HCT116 (cell line): ENCODE results near the gene AGAP1. TPM values are rescaled to one million over a fixed set of nuclear protein-coding genes. Genes with fewer than 3 reads are reported as not detected.

Experiments used
- ATAC-seq: fragments of 200-7000 bp; cut with Tn5 transposase; 2 replicates; pipeline ENCODE4 v1.9.1; 2020; ENCODE audit warnings: mild to moderate bottlenecking, moderate library complexity
- BruUV-seq: library from RNA; stranded (reverse); fragments of 400-500 nt; replicated peaks from 2 replicates; lab custom pipeline; 2021; lab: Mats Ljungman, UMichigan
- CTCF ChIA-PET: fragments of 300-600 bp; sonication (Branson Sonifier 250); formaldehyde crosslinking; loops from one replicate; lab custom pipeline; 2021; ENCODE audit warnings: antibody characterized with exemption; lab: Charles Lee
- POLR2A ChIA-PET: fragments of 300-600, 350-600 bp; sonication (Branson Sonifier 250); formaldehyde crosslinking; loops from one replicate; lab custom pipeline; 2021; ENCODE audit warnings: antibody characterized with exemption; lab: Charles Lee
- RAD21 ChIA-PET, 2 experiments: fragments of 300-600 bp; sonication (Branson Sonifier 250); formaldehyde crosslinking; loops; one replicate each; lab custom pipeline; 2023; ENCODE audit warnings: low total read pairs in 2 of 2; ENCODE audit not compliant: uncharacterized antibody in 2 of 2, unreplicated experiment in 2 of 2, low non-redundant PET in 1 of 2; lab: Charles Lee
- DNase-seq: peaks from one replicate; pipeline ENCODE4 v3.0.0-alpha.2; 2010; ENCODE audit warnings: low read depth, low spot score
- H2AFZ ChIP-seq: fragments of 200-600 bp; shearing (Covaris generic), sonication (generic); 2 replicates; pipeline ENCODE4 v1.6.1; 2017; ENCODE audit warnings: low read depth, mixed run types, mixed read lengths, antibody characterized with exemption, low read length; ENCODE audit not compliant: poor library complexity, severe bottlenecking
- H3K27ac ChIP-seq: 2 replicates; pipeline ENCODE4 v1.5.1; 2012; ENCODE audit warnings: low read depth, low read length
- H3K27me3 ChIP-seq: fragments of 200-600 bp; sonication (generic); 2 replicates; pipeline ENCODE4 v1.6.1; 2016; ENCODE audit warnings: mixed run types, low read length, mixed read lengths; ENCODE audit not compliant: insufficient read depth
- H3K36me3 ChIP-seq, 2 experiments: fragments of 200-500 bp in 1 of 2; fragments of 200-600 bp in 1 of 2; sonication (Bioruptor generic) in 1 of 2; sonication (generic) in 1 of 2; 2 replicates each; pipeline versions ENCODE4 v1.5.1 to v1.6.1; 2014 to 2016; ENCODE audit warnings: low read length in 2 of 2, inconsistent platforms in 1 of 2, mixed read lengths in 1 of 2, mixed run types in 1 of 2; ENCODE audit not compliant: insufficient read depth in 2 of 2, control insufficient read depth in 1 of 2
- H3K4me1 ChIP-seq, 2 experiments: fragments of 200-600 bp in 1 of 2; sonication (generic) in 1 of 2; 2 replicates each; pipeline versions ENCODE4 v1.5.1 to v1.6.1; 2012 to 2017; ENCODE audit warnings: low read length in 2 of 2, inconsistent platforms in 1 of 2, mild to moderate bottlenecking in 1 of 2, mixed read lengths in 1 of 2, mixed run types in 1 of 2, moderate library complexity in 1 of 2; ENCODE audit not compliant: insufficient read depth in 2 of 2, control insufficient read depth in 1 of 2
- H3K4me2 ChIP-seq: fragments of 200-600 bp; sonication (generic); 2 replicates; pipeline ENCODE4 v1.6.1; 2017; ENCODE audit warnings: mixed run types, low read length, mixed read lengths
- H3K4me3 ChIP-seq, 2 experiments: fragments of 200-600 bp in 1 of 2; sonication (generic) in 1 of 2; replicated peaks in 1 of 2; 2 replicates each; pipeline ENCODE4 v1.5.1; 2011 to 2016; ENCODE audit warnings: low read length in 2 of 2, control low read depth in 1 of 2, low read depth in 1 of 2, mild to moderate bottlenecking in 1 of 2, mixed read lengths in 1 of 2, mixed run types in 1 of 2
- H3K79me2 ChIP-seq: fragments of 200-600 bp; sonication (generic); 2 replicates; pipeline ENCODE4 v1.6.1; 2017; ENCODE audit warnings: mild to moderate bottlenecking, mixed run types, low read length, moderate library complexity, mixed read lengths; ENCODE audit not compliant: insufficient read depth
- H3K9ac ChIP-seq: fragments of 200-600 bp; sonication (generic); 2 replicates; pipeline ENCODE4 v1.6.1; 2016; ENCODE audit warnings: low read length, mixed read lengths
- H3K9me2 ChIP-seq: fragments of 200-600 bp; sonication (generic), shearing (Covaris generic); 2 replicates; pipeline ENCODE4 v1.6.1; 2017; ENCODE audit warnings: mixed run types, mild to moderate bottlenecking, moderate library complexity; ENCODE audit not compliant: insufficient read depth
- H3K9me3 ChIP-seq, 2 experiments: fragments of 200-500 bp in 1 of 2; fragments of 200-600 bp in 1 of 2; sonication (Bioruptor generic) in 1 of 2; sonication (generic) in 1 of 2; 2 replicates each; pipeline ENCODE4 v1.6.1; 2014 to 2017; ENCODE audit warnings: low read length in 2 of 2, mixed read lengths in 2 of 2, inconsistent platforms in 1 of 2, low read depth in 1 of 2, mild to moderate bottlenecking in 1 of 2, mixed run types in 1 of 2, moderate library complexity in 1 of 2; ENCODE audit not compliant: control insufficient read depth in 1 of 2, insufficient read depth in 1 of 2
- H4K20me1 ChIP-seq: fragments of 200-600 bp; sonication (generic), shearing (Covaris generic); 2 replicates; pipeline ENCODE4 v1.6.1; 2017; ENCODE audit warnings: mixed run types, mild to moderate bottlenecking, moderate library complexity; ENCODE audit not compliant: insufficient read depth
- CBX3 ChIP-seq: IDR thresholded peaks from 2 replicates; pipeline ENCODE4 v1.6.1; 2012; ENCODE audit warnings: low read depth
- CTCF ChIP-seq, 3 experiments: fragments of 200-600 bp in 1 of 3; sonication (generic) in 1 of 3; IDR thresholded peaks in 2 of 3; conservative IDR thresholded peaks in 1 of 3; 2 replicates each; pipeline ENCODE4 v1.5.1; 2012 to 2017; ENCODE audit warnings: low read depth in 2 of 3, low read length in 2 of 3, antibody characterized with exemption in 1 of 3, borderline replicate concordance in 1 of 3, control low read depth in 1 of 3, mild to moderate bottlenecking in 1 of 3, mixed read lengths in 1 of 3, mixed run types in 1 of 3, moderate library complexity in 1 of 3; ENCODE audit not compliant: insufficient read depth in 1 of 3
- EGR1 ChIP-seq: IDR thresholded peaks from 2 replicates; pipeline ENCODE4 v1.6.1; 2012; ENCODE audit warnings: low read depth
- EZH2 ChIP-seq: fragments of 200-600 bp; sonication (generic); IDR thresholded peaks from 2 replicates; pipeline ENCODE4 v1.6.1; 2017; ENCODE audit warnings: antibody characterized with exemption, mixed run types
- EZH2phosphoT487 ChIP-seq: fragments of 200-600 bp; IDR thresholded peaks from 2 replicates; pipeline ENCODE4 v1.6.1; 2018; ENCODE audit warnings: antibody characterized with exemption, borderline replicate concordance
- FOSL1 ChIP-seq: IDR thresholded peaks from 2 replicates; pipeline ENCODE4 v1.6.1; 2012; ENCODE audit warnings: low read depth
- JUND ChIP-seq: IDR thresholded peaks from 2 replicates; pipeline ENCODE4 v1.6.1; 2012
- MAX ChIP-seq: IDR thresholded peaks from 2 replicates; pipeline ENCODE4 v1.6.1; 2012
- POLR2A ChIP-seq: IDR thresholded peaks from 2 replicates; pipeline ENCODE4 v1.7.0; 2011; ENCODE audit warnings: borderline replicate concordance; ENCODE audit not compliant: insufficient read depth, insufficient read length; ENCODE audit errors: extremely low read depth
- POLR2AphosphoS5 ChIP-seq: IDR thresholded peaks from 2 replicates; pipeline ENCODE4 v1.6.1; 2011; ENCODE audit warnings: mild to moderate bottlenecking, low read depth, low read length, moderate library complexity
- RAD21 ChIP-seq: IDR thresholded peaks from 2 replicates; pipeline ENCODE4 v1.6.1; 2012; ENCODE audit warnings: low read depth, mild to moderate bottlenecking
- REST ChIP-seq: IDR thresholded peaks from 2 replicates; pipeline ENCODE4 v1.6.1; 2012; ENCODE audit warnings: low read depth
- SIN3A ChIP-seq: IDR thresholded peaks from 2 replicates; pipeline ENCODE4 v1.6.1; 2012; ENCODE audit warnings: low read depth
- SP1 ChIP-seq: IDR thresholded peaks from 2 replicates; pipeline ENCODE4 v1.6.1; 2012; ENCODE audit warnings: low read depth
- TCF7L2 ChIP-seq: IDR thresholded peaks from 2 replicates; pipeline ENCODE4 v1.7.0; 2011; ENCODE audit warnings: borderline replicate concordance, inconsistent platforms; ENCODE audit not compliant: insufficient read depth, insufficient read length; ENCODE audit errors: extremely low read depth
- YY1 ChIP-seq: IDR thresholded peaks from 2 replicates; pipeline ENCODE4 v1.6.1; 2011; ENCODE audit warnings: low read length, low read depth, moderate library complexity, mild to moderate bottlenecking; ENCODE audit not compliant: insufficient replicate concordance; ENCODE audit errors: extremely low read depth
- ZFX ChIP-seq: fragments of 450-650 bp; IDR thresholded peaks from 2 replicates; pipeline ENCODE4 v1.6.1; 2017
- intact Hi-C: fragments of 100-400 bp; cut with micrococcal nuclease; formaldehyde crosslinking; loops from 2 replicates; pipeline ENCODE4 v1.10.0; 2022
- total RNA-seq: library from RNA; stranded (reverse); gene quantifications from one replicate; pipeline ENCODE4 v1.2.1, GENCODE V29; 2021; ENCODE audit not compliant: unreplicated experiment

AGAP1 gene
- total RNA-seq, 1 experiment from 2014 or later, result 43.8 TPM

- intact Hi-C loops, result no loop called here
- Histone ChIP-seq H3K79me2 (no peaks in the 10 kb centered on the region), H3K4me1 (no peaks in the 10 kb centered on the region), H3K9ac (no peak overlapping the region), H3K4me2 (no peak overlapping the region), H3K9me3 (no peaks in the 10 kb centered on the region), H3K36me3 (0 out of 4 replicates have a peak, but pooled peaks cover 0 to 3% of the 10 kb centered on the region in 2 experiments), H3K9me2 (no peaks in the 10 kb centered on the region), H3K4me3 (no peak overlapping the region), H4K20me1 (no peaks in the 10 kb centered on the region), H2AFZ (no peak overlapping the region), H3K27me3 (no peaks in the 10 kb centered on the region), H3K27ac (no peak overlapping the region)
- DNase-seq, result no peak
- ChIA-PET RAD21 (interaction anchor here in 1 of 2 experiments (0.6 kb wide), 1 partner anchor 153 kb away, joined by 5 read pairs; no protein-coding TSS in a partner anchor), CTCF (no interaction called here), POLR2A (no interaction called here)
- BruUV-seq, result no TSS peak
- no peak for TF ChIP-seq JUND
- TF ChIP-seq EGR1, result no peak
- TF ChIP-seq SP1, result no peak
- TF ChIP-seq EZH2, result no peak
- no peak for TF ChIP-seq POLR2A
- no peak for ATAC-seq
Observed at GRCh38 chr2:236042087-236042486, 548.2 kb downstream of the AGAP1 start.

- Histone ChIP-seq H3K4me3 (no peak overlapping the region), H4K20me1 (no peaks in the 10 kb centered on the region), H2AFZ (no peak overlapping the region), H3K4me2 (no peak overlapping the region), H3K79me2 (no peaks in the 10 kb centered on the region), H3K9me2 (no peaks in the 10 kb centered on the region), H3K4me1 (peaks cover 0 to 3% of the 10 kb centered on the region in 2 experiments; a peak in 1 of 4 replicates), H3K36me3 (peaks cover 0 to under 1% of the 10 kb centered on the region in 2 experiments; a peak in 1 of 4 replicates), H3K27ac (no peak overlapping the region), H3K9me3 (no peaks in the 10 kb centered on the region), H3K9ac (no peak overlapping the region), H3K27me3 (no peaks in the 10 kb centered on the region)
- BruUV-seq, result no TSS peak
- DNase-seq, result no peak
- no peak for ATAC-seq
- ChIA-PET CTCF (no interaction called here), RAD21 (no interaction called here), POLR2A (no interaction called here)
- intact Hi-C loops, result no loop called here
- TF ChIP-seq TCF7L2, result no peak
- no peak for TF ChIP-seq JUND
- no peak for TF ChIP-seq EZH2phosphoT487
- no peak for TF ChIP-seq POLR2A
- no peak for TF ChIP-seq REST
- TF ChIP-seq FOSL1, result no peak
- TF ChIP-seq CBX3, result no peak
- TF ChIP-seq MAX, result no peak
- no peak for TF ChIP-seq RAD21
- TF ChIP-seq POLR2AphosphoS5, result no peak
- TF ChIP-seq ZFX, result no peak
- TF ChIP-seq YY1, result no peak
- TF ChIP-seq SIN3A, result no peak
- TF ChIP-seq CTCF (IDR thresholded peaks at IDR 0.05 in 2 of 3, conservative IDR thresholded peaks at IDR 0.05 in 1 of 3; ENCODE audit: borderline replicate concordance in 1 of 3, insufficient read depth in 1 of 3, low read depth in 2 of 3, low read length in 2 of 3), result no peak
- no peak for TF ChIP-seq EZH2
Observed at GRCh38 chr2:236044191-236044590, 550.3 kb downstream of the AGAP1 start.
